HG03469 (cell line): Measurements from ENCODE around the gene PLCB4.

Experiments
- ATAC-seq: cut with Tn5 transposase; IDR thresholded peaks from one replicate; pipeline ENCODE4 v1.9.1; 2021; ENCODE audit warnings: mild to moderate bottlenecking, moderate library complexity, moderate number of reproducible peaks; ENCODE audit not compliant: unreplicated experiment

PLCB4 gene

DNA sequence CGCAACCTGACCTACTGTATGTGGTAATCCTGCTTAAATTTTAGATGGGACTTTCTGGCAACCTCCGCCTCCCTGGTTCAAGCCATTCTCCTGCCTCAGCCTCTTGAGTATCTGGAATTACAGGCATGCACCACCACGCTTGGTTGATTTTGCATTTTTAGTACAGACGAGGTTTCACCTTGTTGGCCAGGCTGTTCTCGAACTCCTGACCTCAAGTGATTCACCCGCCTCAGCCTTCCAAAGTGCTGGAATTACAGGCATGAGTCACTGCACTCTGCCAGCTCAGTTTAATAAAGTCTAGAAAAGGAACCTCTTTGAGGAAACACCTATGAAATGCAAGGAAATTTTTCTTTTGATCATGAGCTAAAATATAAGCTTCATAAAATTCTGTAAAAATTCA lies 9.0 kb upstream of the PLCB4 start:
- ATAC-seq: no peak

DNA sequence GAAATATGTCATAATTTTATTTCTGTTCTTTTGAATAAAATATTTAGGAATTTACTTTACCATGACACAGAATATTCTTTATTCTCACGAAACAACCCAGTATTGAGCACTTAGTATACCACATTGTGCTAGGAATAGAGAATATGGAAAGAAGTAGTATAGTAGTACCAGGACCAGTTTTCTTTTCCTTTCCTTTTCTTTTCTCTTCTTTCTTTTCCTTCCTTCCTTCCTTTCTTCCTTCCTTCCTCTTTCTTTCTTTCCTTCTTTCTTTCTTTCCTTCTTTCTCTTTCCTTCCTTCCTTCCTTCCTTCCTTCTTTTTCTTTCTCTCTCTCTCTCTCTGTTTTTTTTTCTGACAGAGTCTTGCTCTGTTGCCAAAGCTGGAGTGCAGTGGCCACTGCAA lies 7.5 kb upstream of the PLCB4 start:
- no peak for ATAC-seq

DNA sequence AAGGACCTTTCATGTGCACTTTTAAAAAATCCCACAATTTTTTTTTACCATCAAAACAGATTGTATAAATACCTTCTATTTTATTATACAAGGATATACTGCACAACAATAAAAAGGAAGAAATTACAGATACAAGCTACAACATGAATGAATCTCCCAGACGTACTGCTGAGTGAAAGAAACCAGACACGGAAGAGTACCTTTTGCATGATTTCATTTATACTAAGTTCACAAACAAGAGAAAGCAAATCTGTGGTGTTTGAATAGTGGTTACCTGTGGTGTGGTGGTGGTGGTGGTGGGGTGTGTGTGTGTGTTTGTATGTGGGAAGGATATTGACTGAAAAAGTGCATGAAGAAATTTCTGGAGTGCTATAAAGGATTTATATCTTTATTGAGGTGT lies 6.8 kb upstream of the PLCB4 start:
- no peak for ATAC-seq

DNA sequence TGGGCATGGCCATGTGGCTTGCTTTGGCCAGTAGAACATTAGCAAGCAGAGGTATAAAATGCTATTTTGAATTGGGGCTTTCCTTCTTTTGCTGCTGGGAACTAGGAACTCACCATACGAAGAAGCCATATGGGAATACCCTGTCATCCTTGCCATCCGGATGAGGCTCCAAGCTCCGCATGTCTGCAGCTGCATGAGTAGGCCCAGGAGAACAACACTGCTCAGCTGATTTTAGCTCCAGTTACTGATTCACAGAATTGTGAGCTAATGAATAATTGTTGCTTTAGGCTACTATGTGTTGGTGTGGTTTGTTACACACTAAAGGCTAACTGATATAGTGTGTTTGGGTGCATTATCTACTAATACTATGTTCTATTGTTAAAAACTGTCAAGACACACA lies 2.7 kb upstream of the PLCB4 start:
- ATAC-seq: no peak

DNA sequence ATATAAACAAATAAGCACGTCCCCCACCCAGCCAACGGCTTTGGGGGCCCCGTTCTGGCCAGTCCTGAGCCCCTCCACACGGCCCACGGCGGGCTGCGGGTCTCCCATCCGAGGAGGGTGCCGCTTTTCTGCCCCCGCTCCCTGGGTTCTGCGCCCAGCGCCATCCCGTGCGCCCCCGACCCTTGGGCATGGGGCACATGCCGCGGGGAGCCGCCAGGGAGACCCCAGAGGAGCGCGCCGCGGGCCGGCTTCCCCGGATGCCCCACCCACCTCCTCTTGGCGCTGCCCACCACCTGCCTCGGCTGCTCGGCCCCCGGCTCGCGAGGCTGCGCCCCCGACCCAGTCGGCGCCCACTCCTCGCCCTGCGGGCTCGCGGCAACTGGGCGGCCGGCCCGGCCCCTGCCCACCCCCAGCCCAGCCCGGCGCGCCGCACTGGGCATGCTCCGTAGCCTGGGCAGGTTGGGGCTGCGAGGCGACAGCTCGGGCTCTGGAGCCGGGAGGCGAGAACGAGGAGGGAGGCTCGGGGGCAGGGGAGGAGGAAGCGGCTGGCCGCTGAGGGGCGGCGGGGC lies 570 bp upstream of the PLCB4 start:
- ATAC-seq: no peak

DNA sequence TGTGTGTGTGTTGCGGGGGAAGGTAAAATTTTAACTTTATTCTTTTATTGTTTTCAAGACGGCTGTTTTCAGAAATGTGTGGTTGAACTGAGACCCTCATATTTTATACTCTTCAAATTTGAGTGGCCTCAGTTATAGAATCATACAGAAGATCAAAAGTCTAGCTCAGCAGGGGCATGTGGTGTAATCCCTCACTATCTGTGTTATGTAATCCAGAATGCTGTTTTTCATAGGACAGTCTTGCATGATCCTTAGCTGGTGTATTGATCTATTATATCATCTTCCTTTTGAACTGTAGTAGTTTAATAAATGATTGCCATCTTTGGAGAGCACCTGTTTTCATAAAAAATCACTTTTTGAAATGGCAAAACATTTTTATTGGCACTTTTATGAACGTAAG lies 1.4 kb downstream of the PLCB4 start:
- ATAC-seq: no peak

DNA sequence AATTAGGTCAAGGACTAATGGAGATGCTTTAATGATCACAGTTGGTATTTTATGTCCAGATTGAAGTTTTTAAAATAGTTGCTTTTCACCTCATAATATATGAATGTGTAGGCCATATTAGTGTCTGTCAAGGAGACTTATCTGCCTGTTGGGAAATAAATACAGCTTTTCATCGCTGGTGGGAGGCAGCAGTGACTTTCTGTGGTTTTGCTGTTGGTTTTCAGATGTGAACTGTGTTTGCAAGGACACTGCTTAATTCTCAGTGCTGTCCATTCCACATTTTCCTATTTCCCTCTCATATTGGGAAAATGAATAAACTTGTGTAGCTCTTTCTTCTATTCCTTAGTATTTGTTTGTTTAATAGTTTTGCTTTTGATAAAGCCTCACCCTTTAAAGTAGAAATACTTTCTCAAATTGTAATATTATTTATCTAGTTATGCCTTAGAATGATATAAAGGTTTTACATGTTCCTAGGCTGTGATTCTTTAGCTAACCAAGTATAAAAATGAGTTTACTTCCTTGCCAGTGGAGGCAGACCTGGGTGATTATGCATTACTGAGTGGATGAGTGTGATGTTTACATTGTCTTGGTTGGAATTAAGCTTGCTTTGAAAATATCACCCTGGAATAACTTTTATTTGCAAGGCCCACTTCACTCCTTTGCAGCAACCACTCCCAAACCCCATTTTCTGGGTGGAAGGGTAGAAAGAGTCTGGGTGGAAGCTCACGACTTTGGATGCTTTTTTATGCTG lies 3.3 kb downstream of the PLCB4 start:
- ATAC-seq: no peak

DNA sequence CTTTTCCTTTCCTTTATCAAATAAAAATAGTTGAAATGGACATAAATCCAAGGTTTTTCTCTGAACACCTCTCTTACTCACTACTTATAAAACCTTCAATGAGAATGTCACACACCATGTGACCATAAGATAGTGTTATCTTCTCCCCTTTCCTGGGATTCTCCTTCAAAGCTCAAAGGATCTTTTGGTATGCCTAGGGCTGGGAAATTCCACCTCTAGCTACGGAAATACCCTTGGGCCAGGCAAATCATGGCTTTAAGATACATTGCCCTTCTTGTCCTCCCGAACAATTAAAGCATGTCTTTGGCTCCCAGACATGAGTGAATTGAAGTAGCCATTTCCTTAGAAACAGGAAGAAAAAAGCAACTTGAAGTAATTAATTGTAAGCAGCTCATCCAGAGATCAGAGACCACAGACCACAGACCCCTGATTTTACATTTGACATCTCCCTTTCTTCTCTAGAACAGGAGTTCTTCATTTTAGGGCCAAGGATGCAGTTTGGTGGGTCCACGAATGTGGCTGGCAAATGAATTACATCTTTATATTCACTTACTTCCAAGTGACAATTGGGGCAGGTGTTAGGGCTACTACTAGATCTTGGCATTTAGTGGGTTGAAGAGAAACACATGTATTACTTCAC lies 4.1 kb downstream of the PLCB4 start:
- no peak for ATAC-seq

DNA sequence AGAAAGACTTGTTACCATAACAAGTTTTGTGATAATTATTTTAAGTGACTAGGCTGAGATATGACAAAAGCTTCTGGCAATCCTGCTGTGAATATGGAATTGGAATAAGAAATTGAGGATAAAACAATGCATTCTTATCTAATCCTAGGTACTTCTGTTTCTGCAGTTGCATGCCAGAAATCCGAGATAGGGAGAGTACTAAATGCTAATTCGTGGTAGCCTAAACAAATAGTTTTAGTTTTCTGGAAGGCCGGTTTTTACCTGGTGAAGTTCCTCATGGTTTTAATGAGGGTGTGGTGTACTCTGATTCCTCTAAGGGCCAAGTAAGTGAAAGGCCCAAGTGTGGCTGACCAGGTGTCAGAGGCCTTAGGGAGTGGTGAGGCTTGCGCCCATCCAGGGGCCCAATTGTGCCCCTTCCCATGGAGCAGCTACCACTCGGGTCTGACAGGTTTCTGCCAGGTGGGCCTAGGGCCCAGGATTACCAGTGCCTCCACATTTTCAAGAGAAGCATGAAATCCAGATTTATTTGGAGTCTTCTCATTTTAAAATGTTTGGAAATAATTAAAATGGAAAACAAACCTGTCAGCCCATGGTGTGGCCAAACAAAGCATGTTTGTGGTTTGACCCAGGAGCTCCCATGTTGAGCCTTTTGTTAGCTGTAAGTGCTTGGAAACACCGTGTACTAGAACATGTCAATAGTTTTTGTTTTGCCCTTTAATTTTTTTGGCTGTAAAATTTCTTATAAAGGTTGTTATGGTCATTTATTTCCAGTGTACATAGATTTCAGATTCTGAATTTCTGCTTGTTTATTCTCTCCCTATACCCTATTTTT lies 6.6 kb downstream of the PLCB4 start:
- ATAC-seq: no peak

DNA sequence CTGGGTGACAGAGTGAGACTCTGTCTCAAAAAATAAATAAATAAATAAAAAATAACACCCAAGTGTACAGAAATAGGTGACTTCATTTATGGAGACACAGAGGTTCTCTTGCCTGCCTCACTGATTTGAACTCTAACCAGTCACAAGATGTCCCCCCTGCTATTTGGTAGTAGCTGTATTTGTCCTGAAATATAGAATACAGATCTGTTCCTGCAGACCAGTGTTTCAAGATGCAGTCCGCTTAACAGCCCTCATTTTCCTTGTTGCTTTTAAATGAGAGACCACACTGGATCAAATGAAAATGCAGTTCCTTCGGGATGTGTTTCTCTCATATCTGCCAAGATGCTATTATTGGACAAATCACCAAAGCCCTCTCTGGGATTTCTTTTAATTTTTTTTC lies 7.6 kb downstream of the PLCB4 start:
- ATAC-seq: no peak

DNA sequence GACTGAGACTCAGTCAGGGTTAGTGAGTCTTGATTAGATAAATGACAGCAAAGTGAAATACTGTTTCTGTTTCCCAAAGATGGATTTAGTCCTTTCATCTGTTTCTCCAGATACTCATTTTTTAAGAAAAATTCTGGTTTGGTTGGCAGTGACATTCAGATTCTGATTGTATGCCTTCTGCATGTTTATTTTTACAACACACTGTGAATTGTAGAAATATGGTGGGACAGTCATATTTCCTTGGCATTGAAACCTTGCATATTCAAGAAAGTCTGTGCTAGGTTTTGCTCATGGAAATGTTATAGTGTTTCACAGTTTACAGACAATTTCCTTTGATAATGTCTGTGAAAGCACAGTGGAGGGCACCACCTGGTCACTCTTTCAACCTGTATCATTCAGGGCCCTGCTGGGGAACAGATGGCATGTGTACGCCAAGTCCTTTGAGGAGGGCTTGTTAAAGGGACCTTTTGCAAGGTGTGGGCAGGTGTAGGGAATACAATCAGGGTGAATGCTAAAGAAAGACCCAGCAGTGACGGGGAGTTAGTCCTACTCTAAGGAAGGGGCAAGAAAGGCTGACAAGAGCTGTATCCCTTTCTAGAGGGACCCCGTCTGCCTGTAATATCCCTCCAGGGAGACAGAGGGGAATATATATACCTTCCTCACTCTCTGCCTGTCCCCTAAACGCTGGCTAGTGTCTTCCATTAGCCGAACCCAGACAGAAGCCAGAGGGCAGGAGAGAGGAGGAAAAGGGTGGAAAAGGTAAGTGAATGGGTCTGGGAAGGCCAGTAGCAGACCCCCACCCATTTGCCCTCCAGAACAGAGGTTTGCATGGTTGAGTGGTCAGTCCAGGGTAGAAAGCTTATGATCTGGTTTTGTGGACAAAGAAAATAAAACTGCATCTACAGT lies 10.2 kb downstream of the PLCB4 start:
- no peak for ATAC-seq

DNA sequence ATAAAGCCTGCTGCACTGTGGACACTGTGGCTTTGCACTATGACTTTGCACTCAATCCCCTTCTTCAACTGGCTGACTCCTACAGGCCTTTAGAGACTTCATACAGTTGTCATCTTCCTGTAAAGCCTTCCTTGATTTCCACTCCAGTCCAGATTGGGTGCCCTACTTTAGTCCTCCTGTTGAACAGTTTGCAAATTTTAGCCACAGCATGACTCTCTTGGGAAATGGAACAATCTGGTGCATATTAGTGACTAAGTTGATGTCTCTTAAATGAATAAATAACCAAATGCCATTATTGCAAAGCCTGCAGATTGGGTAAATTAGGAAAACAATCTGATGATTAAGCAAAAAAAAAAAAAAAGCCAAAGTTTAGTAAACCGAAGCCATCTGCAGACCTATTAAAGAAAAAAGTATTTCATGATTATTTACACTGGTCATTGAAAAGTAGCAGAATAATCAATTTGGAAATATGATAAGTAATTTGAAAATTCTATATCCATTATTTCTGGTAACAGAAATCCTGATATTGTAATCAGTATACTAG lies 12.6 kb downstream of the PLCB4 start:
- no peak for ATAC-seq

DNA sequence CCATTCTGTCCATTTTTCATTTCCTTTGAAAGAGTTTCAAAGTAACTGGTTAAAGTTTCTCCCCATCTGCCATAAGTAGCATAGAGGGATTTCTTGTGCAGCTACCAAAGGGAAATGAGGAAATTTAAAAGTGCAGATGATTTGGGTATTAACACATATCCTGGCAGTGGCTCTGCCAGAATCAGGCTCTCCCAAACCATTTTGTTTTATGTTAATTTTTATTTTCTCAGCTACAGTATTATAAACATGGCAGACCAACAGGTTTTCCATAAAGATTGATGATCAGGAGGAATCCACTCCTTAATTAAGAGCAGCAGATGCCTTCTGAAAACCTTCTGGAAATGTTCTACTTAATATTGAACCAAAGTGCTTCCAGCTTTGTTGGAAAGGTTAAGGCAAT lies 13.9 kb downstream of the PLCB4 start:
- ATAC-seq: no peak

DNA sequence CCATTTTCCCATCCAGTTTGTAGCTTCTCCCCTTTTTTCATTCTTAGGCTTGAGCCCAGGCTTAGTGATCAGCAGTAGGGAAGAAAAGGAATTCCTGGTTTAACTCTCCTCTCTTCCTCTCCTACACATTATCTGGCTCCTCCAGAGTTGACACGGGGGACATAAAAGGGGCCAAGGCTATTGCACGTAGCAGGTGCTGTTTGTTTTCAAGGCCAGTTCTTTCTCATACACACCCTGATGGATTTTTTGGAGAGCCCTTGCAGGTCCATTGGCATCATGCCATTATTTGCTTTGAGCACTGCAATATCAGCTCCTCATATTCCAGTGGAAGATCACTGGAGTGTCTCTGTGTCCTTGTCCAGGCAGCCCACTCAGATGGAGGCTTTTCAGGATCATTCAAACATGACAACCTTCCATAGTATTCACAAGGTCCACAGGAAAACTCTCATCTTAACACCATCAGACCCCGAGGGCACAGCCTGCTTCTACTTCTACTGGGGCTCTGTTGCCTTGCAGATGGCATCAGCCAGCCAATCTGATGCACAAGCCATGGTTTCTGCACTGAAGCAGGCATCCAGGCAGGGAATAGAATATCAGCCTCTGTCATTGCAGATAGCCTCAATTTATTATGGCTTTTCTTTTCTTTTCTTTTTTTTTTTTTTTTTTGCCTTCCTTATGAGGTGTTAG lies 18.8 kb downstream of the PLCB4 start:
- ATAC-seq: no peak

DNA sequence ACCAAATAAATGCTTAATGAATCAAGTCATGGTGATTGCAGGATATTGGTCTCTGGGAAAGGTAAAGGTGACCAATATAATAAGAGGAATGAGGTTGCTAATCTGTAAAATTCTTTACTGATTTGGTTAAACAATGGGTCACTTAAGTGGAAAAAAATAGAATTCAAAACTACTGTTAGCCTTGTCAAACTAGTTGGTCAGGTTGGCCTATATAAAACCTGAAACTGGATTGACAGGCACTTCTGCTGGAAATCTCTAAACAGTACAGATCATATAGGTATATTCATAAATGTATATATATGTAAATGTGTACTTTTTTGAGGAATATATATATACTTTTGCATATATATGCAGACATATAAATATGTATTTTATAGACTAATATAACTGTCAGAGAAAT lies 19.7 kb downstream of the PLCB4 start:
- ATAC-seq: no peak

DNA sequence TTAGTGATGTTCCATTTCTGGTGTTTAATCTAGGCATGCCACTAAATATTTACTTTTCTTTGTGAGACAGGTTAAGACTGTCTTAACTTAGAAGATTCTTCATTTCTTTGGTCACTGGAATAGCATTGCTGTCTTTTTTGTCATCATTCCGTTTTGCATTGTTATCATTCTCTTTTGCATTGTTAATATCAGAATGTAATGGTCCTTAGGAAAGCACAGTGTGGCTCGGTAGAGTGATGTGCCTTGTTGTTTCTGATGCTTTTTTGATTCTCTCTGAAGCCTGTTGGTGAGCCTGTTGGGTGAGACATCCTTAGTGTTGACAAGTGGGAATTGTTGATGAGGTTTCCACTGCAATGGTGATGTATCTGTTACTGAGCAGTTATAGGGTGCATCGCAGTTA lies 23.2 kb downstream of the PLCB4 start:
- no peak for ATAC-seq

DNA sequence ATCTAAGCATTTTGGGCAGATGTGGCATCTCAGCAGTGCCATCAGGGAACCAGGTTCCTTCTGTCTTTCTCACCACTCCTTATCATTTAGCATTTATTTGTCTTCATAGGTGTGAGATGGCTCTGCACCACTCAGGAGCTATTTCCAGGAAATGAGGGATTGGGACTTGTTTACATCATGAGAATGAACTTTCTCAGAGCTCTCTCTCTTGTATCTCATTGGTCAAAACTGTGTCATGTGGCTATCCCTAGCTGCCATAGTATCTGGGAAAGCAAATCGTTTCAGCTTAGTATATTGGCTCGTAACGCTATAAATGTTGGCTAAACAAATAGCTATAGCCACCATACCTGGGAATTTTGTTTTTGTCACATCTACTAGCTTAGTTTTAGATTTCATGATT lies 23.8 kb downstream of the PLCB4 start:
- ATAC-seq: no peak

DNA sequence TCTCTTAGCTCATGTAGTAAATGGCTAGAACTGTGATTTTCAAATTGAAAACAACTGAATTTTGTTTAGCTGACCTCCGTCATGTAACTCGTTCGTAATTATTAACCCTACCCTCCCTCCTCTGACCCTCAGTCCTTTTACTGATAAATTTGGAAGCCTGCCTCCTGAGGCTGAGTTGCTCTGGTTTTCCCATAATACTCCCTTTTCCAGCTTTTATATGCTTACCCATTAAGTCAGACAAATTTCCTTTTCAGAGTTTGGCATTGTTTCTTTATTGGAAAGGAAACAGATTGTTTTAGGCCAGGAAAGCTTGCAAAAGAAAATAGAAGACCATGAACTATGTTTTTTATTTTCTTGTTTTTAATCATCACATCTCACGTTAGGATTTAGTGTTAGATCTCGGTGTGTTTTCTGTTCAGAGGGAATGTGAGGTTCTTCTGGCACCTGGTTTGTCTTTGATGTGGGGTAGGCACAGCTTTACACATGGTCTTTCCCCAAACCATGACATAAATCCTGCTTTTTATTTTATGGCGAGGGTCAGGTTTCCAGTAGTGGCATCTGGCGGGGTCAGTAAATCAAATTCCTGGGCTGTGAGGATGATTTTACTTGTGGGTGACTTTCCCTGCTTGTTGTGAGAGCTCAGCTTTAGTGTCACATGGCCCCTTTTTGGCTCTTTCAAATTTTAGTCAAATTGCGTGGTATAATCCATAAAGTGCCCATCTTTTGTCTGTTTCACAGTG lies 24.5 kb downstream of the PLCB4 start:
- no peak for ATAC-seq

DNA sequence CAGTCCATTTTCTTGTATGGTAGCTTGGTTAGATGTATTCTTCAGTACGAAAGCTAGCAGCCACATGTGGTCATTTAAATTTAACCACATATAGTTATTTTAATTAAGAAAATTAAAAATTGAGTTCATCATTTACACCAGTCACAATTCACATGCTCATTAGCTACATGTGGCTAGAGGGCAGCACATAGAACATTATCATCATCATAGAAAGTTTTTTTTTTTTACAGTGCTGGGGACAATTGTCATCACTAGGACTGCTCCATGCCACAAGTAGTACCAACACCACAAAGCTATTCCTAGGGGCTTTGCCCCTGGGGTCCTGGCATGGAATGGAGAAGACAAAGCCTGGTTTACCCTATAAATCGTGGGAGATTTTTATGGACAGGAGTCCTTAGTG lies 30.5 kb downstream of the PLCB4 start:
- no peak for ATAC-seq
